Bronchial epithelial cell (primary cell): ENCODE data around the gene TRAPPC13. TPM values are rescaled to one million over a fixed set of nuclear protein-coding genes. Genes with fewer than 3 reads are reported as not detected.

Experiments used
- DNase-seq: peaks from one replicate; pipeline ENCODE4 v3.0.0-alpha.2; 2010; ENCODE audit warnings: low read depth
- FAIRE-seq: peaks from 2 replicates; lab custom pipeline; 2011; peaks lifted over from hg19 to GRCh38; lab: Jason Lieb, UNC
- H3K27me3 ChIP-seq: 2 replicates; pipeline ENCODE4 v1.5.1; 2011; ENCODE audit warnings: low read length; ENCODE audit not compliant: control insufficient read depth, insufficient read depth
- H3K36me3 ChIP-seq: 2 replicates; pipeline ENCODE4 v1.5.1; 2011; ENCODE audit warnings: low read length; ENCODE audit not compliant: control insufficient read depth, insufficient read depth
- H3K4me3 ChIP-seq: 2 replicates; pipeline ENCODE4 v1.5.1; 2011; ENCODE audit warnings: mild to moderate bottlenecking, low read depth, low read length, control low read depth
- CTCF ChIP-seq: IDR thresholded peaks from 2 replicates; pipeline ENCODE4 v1.5.1; 2011; ENCODE audit warnings: mild to moderate bottlenecking, moderate library complexity, low read length, control low read depth, inconsistent platforms; ENCODE audit not compliant: insufficient read depth, severe bottlenecking
- total RNA-seq: library from RNA; depleted of rRNA; stranded (reverse); fragments of >200 nt; gene quantifications from 2 replicates; pipeline ENCODE4 v1.2.1, GENCODE V29; 2014

TRAPPC13 gene
- total RNA-seq, 1 donor from 2014 or later, result 21.6 TPM

GRCh38 chr5:65704621-65705239 is 79.9 kb downstream of the TRAPPC13 start:
- FAIRE-seq, result no peak
- no peaks in the 10 kb centered on the region for H3K27me3 ChIP-seq
- no peak for TF ChIP-seq CTCF
- no peak overlapping the region for H3K4me3 ChIP-seq
- DNase-seq, result no peak
- H3K36me3 ChIP-seq, result peaks cover 2% of the 10 kb centered on the region

- no peak for FAIRE-seq
- Histone ChIP-seq H3K36me3 (peaks cover 3% of the 10 kb centered on the region), H3K4me3 (no peak overlapping the region), H3K27me3 (no peaks in the 10 kb centered on the region)
- no peak for TF ChIP-seq CTCF
- no peak for DNase-seq
Observed at GRCh38 chr5:65707663-65708062, 82.8 kb downstream of the TRAPPC13 start.

DNA sequence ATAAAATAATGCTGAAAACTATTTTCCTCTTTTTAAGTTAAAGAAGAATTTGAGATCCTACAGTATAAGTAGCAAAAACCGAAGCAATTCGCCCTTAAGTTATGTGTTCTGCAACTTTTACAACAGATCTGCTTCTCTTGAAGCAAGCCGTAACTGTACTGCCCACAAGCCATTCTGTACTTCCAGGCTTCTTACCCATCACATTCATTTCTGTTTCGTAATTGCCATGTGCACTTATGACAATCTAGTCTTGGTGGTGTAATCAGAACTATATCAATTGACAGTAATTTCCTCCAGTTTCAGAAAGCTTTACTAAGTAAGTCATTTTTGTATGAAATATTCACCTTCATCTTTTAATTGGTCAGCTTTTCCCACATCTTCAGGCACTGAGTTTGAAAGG is 83.3 kb downstream of the TRAPPC13 start:
- peaks cover 3% of the 10 kb centered on the region for H3K36me3 ChIP-seq
- no peak overlapping the region for H3K4me3 ChIP-seq
- no peaks in the 10 kb centered on the region for H3K27me3 ChIP-seq
- DNase-seq, result no peak
- no peak for FAIRE-seq
- TF ChIP-seq CTCF, result no peak

Other genes starting within 250 kb of the TRAPPC13 start
- gene ADAMTS6, start 143.1 kb upstream of the TRAPPC13 start, total RNA-seq, result 5.9 and 17.6 TPM in 2 replicates
- gene CENPK, start 61.9 kb upstream of the TRAPPC13 start, total RNA-seq, result 2.1 and 4.2 TPM in 2 replicates
- 21.4 and 24.7 TPM in 2 replicates for gene PPWD1, start 61.7 kb upstream of the TRAPPC13 start, total RNA-seq
- 20.5 and 21.4 TPM in 2 replicates for gene TRIM23, start 694 bp upstream of the TRAPPC13 start, total RNA-seq
- 3.4 and 4.1 TPM in 2 replicates for gene SHLD3, start within 50 bp of the TRAPPC13 start, total RNA-seq
- gene SGTB, start 97.1 kb downstream of the TRAPPC13 start, total RNA-seq, result 12.9 and 22.5 TPM in 2 replicates
- 20.0 and 40.3 TPM in 2 replicates for gene NLN, start 97.2 kb downstream of the TRAPPC13 start, total RNA-seq